ENCODE results near the gene FBXL17.
"Not testable (repeated sequence)": the region's sequence is repeated elsewhere in the genome, so short reads cannot be mapped to it uniquely, and the experiment has no call there.

FBXL17 gene

GRCh38 chr5:108168915-108169314 lies 213.0 kb downstream of the FBXL17 start:
- DNase-seq (ENCODE audit: low read depth in 1 of 2, low spot score in 1 of 2): no peak

- no peak for DNase-seq (ENCODE audit: low read depth in 1 of 2, low spot score in 1 of 2)
Observed at GRCh38 chr5:108167174-108167573, 214.7 kb downstream of the FBXL17 start.

- DNase-seq (ENCODE audit: low read depth in 1 of 2, low spot score in 1 of 2): no peak
Observed at GRCh38 chr5:108164574-108164973, 217.3 kb downstream of the FBXL17 start.

- DNase-seq (ENCODE audit: low read depth in 1 of 2, low spot score in 1 of 2): not testable (repeated sequence)
Observed at GRCh38 chr5:108152854-108153253, 229.0 kb downstream of the FBXL17 start.

GRCh38 chr5:108149369-108149768 lies 232.5 kb downstream of the FBXL17 start:
- DNase-seq (ENCODE audit: low read depth in 1 of 2, low spot score in 1 of 2): no peak

GRCh38 chr5:108148715-108149139 lies 233.2 kb downstream of the FBXL17 start:
- no peak for DNase-seq (ENCODE audit: low read depth in 1 of 2, low spot score in 1 of 2)

- DNase-seq (ENCODE audit: low read depth in 1 of 2, low spot score in 1 of 2): no peak
Observed at GRCh38 chr5:108146222-108146621, 235.7 kb downstream of the FBXL17 start.

- DNase-seq (ENCODE audit: low read depth in 1 of 2, low spot score in 1 of 2): no peak
Observed at GRCh38 chr5:108145351-108145750, 236.5 kb downstream of the FBXL17 start.

- no peak for DNase-seq (ENCODE audit: low read depth in 1 of 2, low spot score in 1 of 2)
Observed at GRCh38 chr5:108144332-108144731, 237.6 kb downstream of the FBXL17 start.

GRCh38 chr5:108143581-108143980 lies 238.3 kb downstream of the FBXL17 start:
- DNase-seq (ENCODE audit: low read depth in 1 of 2, low spot score in 1 of 2): no peak

GRCh38 chr5:108141676-108142075 lies 240.2 kb downstream of the FBXL17 start:
- DNase-seq (ENCODE audit: low read depth in 1 of 2, low spot score in 1 of 2): no peak

GRCh38 chr5:108136493-108136892 lies 245.4 kb downstream of the FBXL17 start:
- DNase-seq (ENCODE audit: low read depth in 1 of 2, low spot score in 1 of 2): no peak

GRCh38 chr5:108129129-108129528 lies 252.8 kb downstream of the FBXL17 start:
- no peak for DNase-seq (ENCODE audit: low read depth in 1 of 2, low spot score in 1 of 2)

GRCh38 chr5:108125771-108126511 lies 256.0 kb downstream of the FBXL17 start:
- DNase-seq (ENCODE audit: low read depth in 1 of 2, low spot score in 1 of 2): no peak

- DNase-seq (ENCODE audit: low read depth in 1 of 2, low spot score in 1 of 2): no peak
Observed at GRCh38 chr5:108124596-108124995, 257.3 kb downstream of the FBXL17 start.

- DNase-seq (ENCODE audit: low read depth in 1 of 2, low spot score in 1 of 2): no peak
Observed at GRCh38 chr5:108122702-108123101, 259.2 kb downstream of the FBXL17 start.

GRCh38 chr5:108118813-108119514 lies 262.9 kb downstream of the FBXL17 start:
- no peak for DNase-seq (ENCODE audit: low read depth in 1 of 2, low spot score in 1 of 2)

GRCh38 chr5:108115673-108116072 lies 266.2 kb downstream of the FBXL17 start:
- DNase-seq (ENCODE audit: low read depth in 1 of 2, low spot score in 1 of 2): no peak

- no peak for DNase-seq (ENCODE audit: low read depth in 1 of 2, low spot score in 1 of 2)
Observed at GRCh38 chr5:108113950-108114349, 267.9 kb downstream of the FBXL17 start.

GRCh38 chr5:108111736-108112135 lies 270.2 kb downstream of the FBXL17 start:
- DNase-seq (ENCODE audit: low read depth in 1 of 2, low spot score in 1 of 2): no peak

GRCh38 chr5:108109059-108109458 lies 272.8 kb downstream of the FBXL17 start:
- DNase-seq (ENCODE audit: low read depth in 1 of 2, low spot score in 1 of 2): no peak

- no peak for DNase-seq (ENCODE audit: low read depth in 1 of 2, low spot score in 1 of 2)
Observed at GRCh38 chr5:108104448-108104847, 277.4 kb downstream of the FBXL17 start.

- DNase-seq (ENCODE audit: low read depth in 1 of 2, low spot score in 1 of 2): no peak
Observed at GRCh38 chr5:108102463-108102862, 279.4 kb downstream of the FBXL17 start.

All from activated CD4-positive, alpha-beta T cell treated with anti-CD3 and anti-CD28 coated beads, Interleukin-2, amount 50 U/mL, for 24 hours (primary cell).